ENCODE data around the gene GIMAP8. TPM values are rescaled to one million over a fixed set of nuclear protein-coding genes. Genes with fewer than 3 reads are reported as not detected.

GIMAP8 gene
- total and polyA plus RNA-seq, 2 of the 8 experiments (the other 6 are each of a cell fraction or from before 2014, with no cell fraction given) = not detected

GRCh38 chr7:150481922-150482321 is 31.5 kb downstream of the GIMAP8 start:
- H4K20me1 ChIP-seq (replicated peaks in 1 of 2; ENCODE audit: control insufficient read depth in 1 of 2, insufficient read depth in 2 of 2, low read length in 2 of 2) = no peaks in the 10 kb centered on the region
- no peak overlapping the region for H3K23ac ChIP-seq (ENCODE audit: insufficient read length)
- no peak overlapping the region for H4K91ac ChIP-seq (replicated peaks; ENCODE audit: insufficient read length, low read length)
- no peak overlapping the region for H2BK120ac ChIP-seq (replicated peaks; ENCODE audit: low read depth, low read length)
- H3K79me2 ChIP-seq (ENCODE audit: control insufficient read depth in 1 of 2, insufficient read depth in 2 of 2, low read length in 2 of 2) = no peaks in the 10 kb centered on the region
- no peak overlapping the region for H3K4ac ChIP-seq (replicated peaks; ENCODE audit: insufficient read length, low read depth, low read length)
- no peak for DNase-seq (ENCODE audit: low read depth in 1 of 2, low spot score in 2 of 2)
- no peaks in the 10 kb centered on the region for H3K79me1 ChIP-seq (ENCODE audit: low read depth, low read length)
- H2BK5ac ChIP-seq (ENCODE audit: low read depth, low read length) = no peak overlapping the region
- H2AFZ ChIP-seq (ENCODE audit: low read length) = no peak overlapping the region
- no peak overlapping the region for H4K8ac ChIP-seq (ENCODE audit: extremely low read depth, insufficient read depth, low read length)
- no peak for TF ChIP-seq SUZ12 (IDR thresholded peaks at IDR 0.05; ENCODE audit: low read length)
- no peak for TF ChIP-seq TAF1 (IDR thresholded peaks at IDR 0.05; ENCODE audit: low read depth, low read length)
- TF ChIP-seq POLR2AphosphoS5 (IDR thresholded peaks at IDR 0.05; ENCODE audit: low read depth, low read length) = no peak
- TF ChIP-seq, protein P1, sequence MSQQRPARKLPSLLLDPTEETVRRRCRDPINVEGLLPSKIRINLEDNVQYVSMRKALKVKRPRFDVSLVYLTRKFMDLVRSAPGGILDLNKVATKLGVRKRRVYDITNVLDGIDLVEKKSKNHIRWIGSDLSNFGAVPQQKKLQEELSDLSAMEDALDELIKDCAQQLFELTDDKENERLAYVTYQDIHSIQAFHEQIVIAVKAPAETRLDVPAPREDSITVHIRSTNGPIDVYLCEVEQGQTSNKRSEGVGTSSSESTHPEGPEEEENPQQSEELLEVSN (IDR thresholded peaks at IDR 0.05) = no peak
- TF ChIP-seq RBBP5 (IDR thresholded peaks at IDR 0.05; ENCODE audit: borderline replicate concordance, low read depth, low read length) = no peak
- no peak for TF ChIP-seq KDM4A (IDR thresholded peaks at IDR 0.05; ENCODE audit: low read depth, low read length, severe bottlenecking)
- no peak for TF ChIP-seq SP2 (IDR thresholded peaks at IDR 0.05; ENCODE audit: low read length)
- no peak for TF ChIP-seq BRCA1 (IDR thresholded peaks at IDR 0.05; ENCODE audit: low read depth, low read length)
- TF ChIP-seq RXRA (IDR thresholded peaks at IDR 0.05; ENCODE audit: insufficient read depth, low read depth, low read length) = no peak
- TF ChIP-seq POU5F1 (IDR thresholded peaks at IDR 0.05; ENCODE audit: low read depth, low read length) = no peak
- no peak for TF ChIP-seq MAX (IDR thresholded peaks at IDR 0.05)
- TF ChIP-seq RAD21 (IDR thresholded peaks at IDR 0.05 in 1 of 2, conservative IDR thresholded peaks at IDR 0.05 in 1 of 2; ENCODE audit: low read depth in 2 of 2, low read length in 2 of 2) = no peak
- H3K9me3 ChIP-seq (ENCODE audit: insufficient read depth in 2 of 2, low read depth in 1 of 2, low read length in 1 of 2) = no peaks in the 10 kb centered on the region
- H3K27me3 ChIP-seq (replicated peaks in 1 of 4; ENCODE audit: control insufficient read depth in 3 of 4, extremely low read depth in 1 of 4, insufficient read depth in 3 of 4, low read length in 3 of 4) = no peaks in the 10 kb centered on the region
- POLR2A ChIA-PET (ENCODE audit: partially characterized antibody) = no interaction called here
- H4K5ac ChIP-seq (ENCODE audit: insufficient read length, low read depth, low read length) = no peak overlapping the region
- no peak overlapping the region for H2BK20ac ChIP-seq (ENCODE audit: low read length)
- H3K23me2 ChIP-seq (ENCODE audit: low read depth, low read length) = no peaks in the 10 kb centered on the region
- H2AK5ac ChIP-seq (ENCODE audit: low read depth, low read length) = no peak overlapping the region
- H3K4me1 ChIP-seq (replicated peaks in 1 of 4; ENCODE audit: control insufficient read depth in 3 of 4, insufficient read depth in 4 of 4, low read length in 3 of 4) = peaks cover 0 to 3% (median 0%) of the 10 kb centered on the region in 4 experiments; a peak in 1 of 7 replicates
- H2BK12ac ChIP-seq (ENCODE audit: low read depth, low read length) = no peak overlapping the region
- H3K4me3 ChIP-seq (ENCODE audit: extremely low read depth in 1 of 4, insufficient read depth in 2 of 4, low read depth in 3 of 4, low read length in 4 of 4) = no peak overlapping the region
- no peaks in the 10 kb centered on the region for H3K36me3 ChIP-seq (ENCODE audit: control insufficient read depth in 2 of 4, insufficient read depth in 4 of 4, low read length in 3 of 4)
- 94% methylated on average over 4 of the region's 4 CpGs; no CpG with 5 or more reads in 1 of the 2 experiments for WGBS, 2 experiments (ENCODE audit: extremely low coverage in 1 of 2, insufficient coverage in 1 of 2, insufficient read length in 1 of 2, insufficient replicate concordance in 2 of 2, low coverage in 1 of 2, low lambda C conversion rate in 2 of 2, missing lambda C conversion rate in 1 of 2)
- no peak overlapping the region for H3K14ac ChIP-seq (ENCODE audit: insufficient read length)
- H3K27ac ChIP-seq (ENCODE audit: low read depth, low read length) = no peak overlapping the region
- no peak overlapping the region for H3K4me2 ChIP-seq (ENCODE audit: insufficient read depth in 1 of 2, low read depth in 2 of 2, low read length in 2 of 2)
- H3K18ac ChIP-seq (ENCODE audit: extremely low read depth, low read length) = no peak overlapping the region
- CTCF ChIA-PET (ENCODE audit: partially characterized antibody) = interaction anchor here (1.3 kb wide), 1 partner anchor 33 kb away, joined by 5 read pairs; no protein-coding TSS in a partner anchor
- H3K9ac ChIP-seq (replicated peaks in 1 of 4; ENCODE audit: extremely low read depth in 1 of 4, low read depth in 3 of 4, low read length in 3 of 4) = no peak overlapping the region
- no peak overlapping the region for H3K56ac ChIP-seq (replicated peaks; ENCODE audit: insufficient read length, low read depth, low read length)
- no peak overlapping the region for H2BK15ac ChIP-seq (ENCODE audit: low read length)
- FAIRE-seq = no peak

Data from H1 (cell line).